NT2/D1 (cell line): ENCODE data around the gene TMEM164.

Experiments
- DNase-seq: peaks from one replicate; pipeline ENCODE4 v3.0.0-alpha.2; 2011; ENCODE audit warnings: low read depth, low spot score
- H3K27me3 ChIP-seq: 2 replicates; pipeline ENCODE4 v1.6.0; 2011; ENCODE audit warnings: mild to moderate bottlenecking; ENCODE audit not compliant: insufficient read length, insufficient read depth
- H3K36me3 ChIP-seq: 2 replicates; pipeline ENCODE4 v1.6.1; 2011; ENCODE audit warnings: mild to moderate bottlenecking, low read length, mixed read lengths; ENCODE audit not compliant: insufficient read depth, insufficient read length
- H3K4me1 ChIP-seq: 2 replicates; pipeline ENCODE4 v1.5.1; 2011; ENCODE audit not compliant: insufficient read depth, insufficient read length
- H3K4me3 ChIP-seq: 2 replicates; pipeline ENCODE4 v1.5.1; 2011; ENCODE audit warnings: low read depth; ENCODE audit not compliant: insufficient read length
- H3K9ac ChIP-seq: 2 replicates; pipeline ENCODE4 v1.6.0; 2011; ENCODE audit warnings: low read depth; ENCODE audit not compliant: insufficient read length
- H3K9me3 ChIP-seq: 2 replicates; pipeline ENCODE4 v1.5.1; 2011; ENCODE audit warnings: mild to moderate bottlenecking, low read length; ENCODE audit not compliant: insufficient read depth
- SUZ12 ChIP-seq: IDR thresholded peaks from 2 replicates; pipeline ENCODE4 v1.6.1; 2011; ENCODE audit not compliant: insufficient read length, insufficient read depth; ENCODE audit errors: extremely low read depth
- YY1 ChIP-seq: IDR thresholded peaks from 2 replicates; pipeline ENCODE4 v1.6.1; 2011; ENCODE audit not compliant: insufficient read length, insufficient read depth
- ZNF274 ChIP-seq: IDR thresholded peaks from 2 replicates; pipeline ENCODE4 v1.6.1; 2011; ENCODE audit warnings: mild to moderate bottlenecking, low read depth, low read length

The TMEM164 gene

DNA sequence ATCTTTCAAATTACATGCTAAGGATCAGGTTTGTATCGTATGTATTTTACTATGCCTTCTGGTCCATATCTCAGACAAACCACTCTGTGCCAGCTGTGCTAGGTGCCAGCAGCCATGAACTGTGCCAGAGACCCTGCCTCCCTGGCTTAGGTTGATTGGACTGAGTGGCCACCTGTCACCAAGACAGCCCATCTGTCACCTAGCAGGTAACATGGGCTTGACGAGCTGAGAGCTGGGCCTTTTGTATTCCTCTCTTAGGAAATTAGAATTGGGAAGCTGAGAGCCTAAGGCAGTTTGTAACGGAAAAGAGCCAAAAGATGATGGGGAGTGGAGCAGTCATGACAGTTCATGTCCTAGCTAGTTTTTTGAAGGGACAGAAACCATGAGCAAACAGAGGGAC, 42.5 kb downstream of the TMEM164 start:
- DNase-seq: no peak
- Histone ChIP-seq H3K9ac (no peak overlapping the region), H3K4me3 (no peak overlapping the region), H3K36me3 (no peaks in the 10 kb centered on the region), H3K9me3 (no peaks in the 10 kb centered on the region), H3K27me3 (no peaks in the 10 kb centered on the region), H3K4me1 (peaks cover 3% of the 10 kb centered on the region)
- no peak for TF ChIP-seq SUZ12
- no peak for TF ChIP-seq YY1
- no peak for TF ChIP-seq ZNF274

DNA sequence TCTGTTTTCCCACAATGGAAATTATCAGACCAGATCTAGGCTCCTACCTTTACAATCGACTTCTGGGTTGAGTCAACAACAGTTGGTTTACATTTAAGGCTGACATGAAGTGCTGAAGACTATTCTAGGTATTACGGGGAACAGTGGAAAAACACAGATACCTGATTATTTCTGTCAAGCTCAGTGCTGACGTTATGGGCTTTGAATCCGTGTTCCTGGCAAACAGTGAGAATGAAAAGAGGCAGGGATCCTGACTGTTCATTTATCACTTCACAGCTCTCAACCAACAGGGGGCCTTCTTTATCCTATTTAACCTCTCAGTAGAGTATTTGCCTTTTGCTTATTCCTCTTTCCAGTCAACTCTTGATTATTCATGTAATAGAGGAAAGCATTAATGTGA, 43.1 kb downstream of the TMEM164 start:
- peaks cover 3% of the 10 kb centered on the region for H3K4me1 ChIP-seq
- DNase-seq: no peak
- H3K27me3 ChIP-seq: no peaks in the 10 kb centered on the region
- no peaks in the 10 kb centered on the region for H3K36me3 ChIP-seq
- TF ChIP-seq SUZ12 (no peak), ZNF274 (no peak), YY1 (no peak)
- H3K9me3 ChIP-seq: no peaks in the 10 kb centered on the region
- H3K4me3 ChIP-seq: no peak overlapping the region
- no peak overlapping the region for H3K9ac ChIP-seq

DNA sequence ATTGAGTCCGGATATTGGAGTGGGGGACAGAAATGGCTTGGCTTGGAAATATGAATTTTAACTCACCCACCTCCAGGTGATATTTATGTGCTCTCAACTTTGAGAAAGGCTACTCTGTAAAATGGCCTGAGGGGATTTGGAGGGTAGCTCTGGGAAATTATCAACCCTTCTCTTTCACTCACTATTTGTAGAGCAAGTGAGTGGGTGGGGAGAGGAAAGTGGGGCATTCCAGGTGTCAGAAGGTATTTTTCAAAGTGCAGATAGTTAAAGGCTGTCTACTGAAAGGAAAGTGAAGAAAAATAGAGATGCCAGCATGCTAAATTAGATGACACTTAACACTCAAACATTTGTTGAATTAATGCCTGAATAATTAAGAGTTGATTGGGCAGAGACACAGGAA, 44.1 kb downstream of the TMEM164 start:
- Histone ChIP-seq H3K4me3 (no peak overlapping the region), H3K27me3 (no peaks in the 10 kb centered on the region), H3K4me1 (peaks cover 3% of the 10 kb centered on the region), H3K9ac (no peak overlapping the region), H3K9me3 (no peaks in the 10 kb centered on the region), H3K36me3 (no peaks in the 10 kb centered on the region)
- no peak for TF ChIP-seq ZNF274
- TF ChIP-seq SUZ12: no peak
- TF ChIP-seq YY1: no peak
- DNase-seq: no peak

DNA sequence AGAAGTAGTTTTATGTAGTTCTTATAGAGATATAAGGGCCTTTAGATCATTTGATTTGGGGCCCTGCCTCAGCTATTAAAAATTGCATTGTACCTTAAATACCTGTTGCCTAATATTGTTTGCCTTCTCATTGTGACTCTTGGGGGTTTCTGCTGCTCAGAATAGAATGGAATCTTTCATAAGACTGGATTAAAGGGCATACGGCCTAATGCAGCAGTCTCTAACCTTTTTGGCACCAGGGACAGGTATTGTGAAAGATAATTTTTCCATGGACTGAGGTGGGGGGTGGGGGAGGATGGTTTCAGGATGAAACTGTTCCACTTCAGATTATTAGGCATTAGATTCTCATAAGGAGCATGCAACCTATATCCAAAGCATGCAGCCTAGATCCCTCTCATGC, 46.2 kb downstream of the TMEM164 start:
- Histone ChIP-seq H3K9me3 (no peaks in the 10 kb centered on the region), H3K4me3 (no peak overlapping the region), H3K27me3 (no peaks in the 10 kb centered on the region), H3K4me1 (peaks cover 3% of the 10 kb centered on the region), H3K36me3 (peaks cover 8% of the 10 kb centered on the region), H3K9ac (no peak overlapping the region)
- DNase-seq: no peak
- TF ChIP-seq YY1 (no peak), ZNF274 (no peak), SUZ12 (no peak)

DNA sequence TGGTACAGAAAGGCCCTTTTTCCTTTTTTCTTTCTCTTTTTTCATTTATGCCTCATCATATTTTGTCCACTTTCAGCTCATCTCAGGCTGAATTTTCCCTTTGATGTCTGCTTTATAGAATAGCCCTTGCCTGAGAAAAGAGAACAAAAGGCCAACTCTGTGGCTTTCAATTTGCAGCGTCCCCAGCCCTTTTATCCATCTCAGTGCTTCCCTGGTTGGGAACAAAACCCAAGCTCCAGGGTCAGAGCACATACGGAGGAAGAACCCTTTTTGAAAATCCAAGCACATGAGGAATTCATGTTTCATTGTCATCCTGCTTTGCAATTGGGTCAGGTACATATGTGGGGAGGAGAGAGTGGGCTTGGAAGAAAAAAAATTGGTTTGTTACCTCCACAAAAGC, 47.5 kb downstream of the TMEM164 start:
- H3K27me3 ChIP-seq: no peaks in the 10 kb centered on the region
- no peak overlapping the region for H3K9ac ChIP-seq
- H3K4me1 ChIP-seq: peaks cover 3% of the 10 kb centered on the region
- H3K9me3 ChIP-seq: no peaks in the 10 kb centered on the region
- TF ChIP-seq YY1 (no peak), ZNF274 (no peak), SUZ12 (no peak)
- no peak for DNase-seq
- H3K4me3 ChIP-seq: no peak overlapping the region
- peaks cover 8% of the 10 kb centered on the region for H3K36me3 ChIP-seq

DNA sequence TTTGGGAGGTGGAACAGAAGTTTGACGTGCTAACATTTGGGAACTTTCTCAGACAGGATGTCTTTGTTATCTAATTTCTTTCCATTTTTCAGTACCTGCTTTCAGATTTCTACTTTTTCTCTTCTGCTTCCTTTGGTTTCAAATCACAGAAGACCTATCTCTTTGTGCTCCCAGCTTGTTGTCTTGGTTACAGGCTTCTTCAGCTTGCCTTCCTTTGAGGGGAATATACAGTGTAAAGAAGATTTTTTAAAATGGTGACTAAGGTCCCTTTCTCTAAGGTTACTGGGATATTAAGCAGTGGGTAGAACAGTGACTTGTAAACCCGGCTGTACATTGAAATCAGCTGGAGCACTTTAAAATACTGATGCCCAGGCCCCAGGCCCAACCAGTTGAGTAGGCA, 48.0 kb downstream of the TMEM164 start:
- Histone ChIP-seq H3K4me1 (peaks cover 3% of the 10 kb centered on the region), H3K4me3 (no peak overlapping the region), H3K27me3 (no peaks in the 10 kb centered on the region), H3K9ac (no peak overlapping the region), H3K9me3 (no peaks in the 10 kb centered on the region), H3K36me3 (peaks cover 8% of the 10 kb centered on the region)
- no peak for DNase-seq
- no peak for TF ChIP-seq YY1
- TF ChIP-seq ZNF274: no peak
- no peak for TF ChIP-seq SUZ12

DNA sequence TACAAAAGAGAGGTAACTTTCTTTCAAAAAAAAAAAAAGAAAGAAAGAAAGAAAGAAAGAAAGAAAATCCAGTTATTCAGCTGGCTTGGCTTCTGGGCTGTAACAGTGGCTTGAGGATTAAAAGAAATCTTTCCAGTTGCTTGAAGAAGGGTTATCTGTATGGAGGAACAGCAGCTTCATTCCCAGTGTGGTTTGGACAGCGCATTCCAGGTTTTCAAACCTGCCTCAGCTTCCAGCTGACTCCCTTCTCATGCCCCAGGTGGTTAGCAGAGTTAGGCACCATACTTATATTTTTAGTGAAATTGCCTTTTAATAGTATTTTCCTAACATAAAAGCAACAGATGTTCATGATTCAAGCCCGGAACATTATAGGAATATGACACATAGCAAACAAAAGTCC, 48.6 kb downstream of the TMEM164 start:
- no peak overlapping the region for H3K4me3 ChIP-seq
- H3K9ac ChIP-seq: no peak overlapping the region
- peaks cover 3% of the 10 kb centered on the region for H3K4me1 ChIP-seq
- TF ChIP-seq SUZ12 (no peak), YY1 (no peak), ZNF274 (no peak)
- H3K9me3 ChIP-seq: no peaks in the 10 kb centered on the region
- peaks cover 8% of the 10 kb centered on the region for H3K36me3 ChIP-seq
- no peaks in the 10 kb centered on the region for H3K27me3 ChIP-seq
- no peak for DNase-seq

DNA sequence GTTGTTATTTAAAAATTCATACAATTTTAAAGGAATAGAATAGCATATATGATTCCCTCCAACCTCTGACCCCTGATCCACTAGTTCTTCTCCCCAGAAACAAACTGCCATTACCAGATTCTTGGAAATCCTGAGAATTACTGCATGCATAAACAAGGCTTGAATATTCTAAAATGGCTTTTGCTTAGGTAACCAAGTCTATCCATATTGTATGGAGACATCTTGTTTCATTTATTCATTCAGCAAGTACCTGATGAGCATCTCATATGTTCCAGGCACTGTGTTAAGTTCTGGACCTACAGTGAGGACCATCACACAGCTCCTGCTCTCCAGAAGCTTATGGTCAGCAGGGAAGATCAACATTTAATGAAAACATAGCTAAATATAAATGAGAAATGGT, 49.4 kb downstream of the TMEM164 start:
- no peak for DNase-seq
- no peak for TF ChIP-seq SUZ12
- TF ChIP-seq YY1: no peak
- no peak for TF ChIP-seq ZNF274
- no peaks in the 10 kb centered on the region for H3K27me3 ChIP-seq

More for the DNA sequence above, 49.4 kb downstream of the TMEM164 start:
- peaks cover 8% of the 10 kb centered on the region for H3K36me3 ChIP-seq
- H3K9ac ChIP-seq: no peak overlapping the region
- no peak overlapping the region for H3K4me3 ChIP-seq
- H3K9me3 ChIP-seq: no peaks in the 10 kb centered on the region
- H3K4me1 ChIP-seq: peaks cover 3% of the 10 kb centered on the region
